Caco-2 (cell line): ENCODE results near the gene IPO11. TPM values are rescaled to one million over a fixed set of nuclear protein-coding genes. Genes with fewer than 3 reads are reported as not detected.

ENCODE experiments used
- BruUV-seq: library from RNA; stranded (reverse); fragments of 400-500 nt; replicated peaks from 2 replicates; lab custom pipeline; 2021; lab: Mats Ljungman, UMichigan
- CTCF ChIA-PET: fragments of 300-600 bp; sonication (Branson Sonifier 250); formaldehyde crosslinking; loops from one replicate; lab custom pipeline; 2022; ENCODE audit warnings: antibody characterized with exemption; lab: Charles Lee
- POLR2A ChIA-PET: fragments of 300-600 bp; sonication (Branson Sonifier 250); formaldehyde crosslinking; loops from one replicate; lab custom pipeline; 2022; ENCODE audit warnings: antibody characterized with exemption; lab: Charles Lee
- DNase-seq, 2 experiments: peaks; one replicate each; pipeline versions ENCODE4 v3.0.0 to v3.0.0-alpha.2; 2020 to 2022
- H3K27me3 ChIP-seq: replicated peaks from 2 replicates; pipeline ENCODE4 v1.6.0; 2011; ENCODE audit warnings: low read length; ENCODE audit not compliant: control insufficient read depth, insufficient read depth
- H3K36me3 ChIP-seq: 2 replicates; pipeline ENCODE4 v1.5.1; 2011; ENCODE audit warnings: low read length; ENCODE audit not compliant: control insufficient read depth, insufficient read depth
- H3K4me1 ChIP-seq: fragments of 250-450 bp; sonication (Bioruptor Pico); 2 replicates; pipeline ENCODE4 v1.5.1; 2020; ENCODE audit warnings: mild to moderate bottlenecking
- H3K4me3 ChIP-seq: 2 replicates; pipeline ENCODE4 v1.5.1; 2011; ENCODE audit warnings: low read depth, mild to moderate bottlenecking, control low read depth, low read length
- H3K9me3 ChIP-seq: fragments of 250-450 bp; sonication (Bioruptor Pico); 2 replicates; pipeline ENCODE4 v1.5.1; 2020; ENCODE audit warnings: mild to moderate bottlenecking, moderate library complexity
- H3K27ac Mint-ChIP-seq: one replicate; pipeline ENCODE4 v1.8.0; 2022; ENCODE audit warnings: mixed read lengths; ENCODE audit not compliant: unreplicated experiment
- H3K27me3 Mint-ChIP-seq: one replicate; pipeline ENCODE4 v1.8.0; 2022; ENCODE audit warnings: mixed read lengths; ENCODE audit not compliant: insufficient read depth, unreplicated experiment
- H3K36me3 Mint-ChIP-seq: one replicate; pipeline ENCODE4 v1.8.0; 2022; ENCODE audit warnings: mild to moderate bottlenecking, mixed read lengths; ENCODE audit not compliant: insufficient read depth, unreplicated experiment
- H3K4me1 Mint-ChIP-seq: one replicate; pipeline ENCODE4 v1.8.0; 2022; ENCODE audit warnings: low read depth, mixed read lengths; ENCODE audit not compliant: unreplicated experiment
- H3K4me3 Mint-ChIP-seq: one replicate; pipeline ENCODE4 v1.8.0; 2022; ENCODE audit warnings: mild to moderate bottlenecking, moderate library complexity, mixed read lengths; ENCODE audit not compliant: unreplicated experiment
- H3K9me3 Mint-ChIP-seq: one replicate; pipeline ENCODE4 v1.8.0; 2022; ENCODE audit warnings: mixed read lengths; ENCODE audit not compliant: unreplicated experiment
- intact Hi-C: fragments of 100-400 bp; cut with micrococcal nuclease; formaldehyde crosslinking; loops from one replicate; pipeline ENCODE4 v1.10.0; 2022; ENCODE audit not compliant: unreplicated experiment
- total RNA-seq: library from RNA; stranded (reverse); gene quantifications from 2 replicates; pipeline ENCODE4 v1.2.3, GENCODE V29; 2022
- TF ChIP-seq, protein P1 (sequence below), 2 experiments: fragments of 200-600 bp in 1 of 2; IDR thresholded peaks; 1 replicate in 1 of 2; 2 replicates in 1 of 2; pipeline versions ENCODE4 v1.5.1 to v1.8.0; 2011 to 2022; ENCODE audit warnings: antibody characterized with exemption in 1 of 2, control low read depth in 1 of 2, inconsistent platforms in 1 of 2, low read depth in 1 of 2, low read length in 1 of 2, mild to moderate bottlenecking in 1 of 2, moderate library complexity in 1 of 2; ENCODE audit not compliant: insufficient read depth in 1 of 2, severe bottlenecking in 1 of 2, unreplicated experiment in 1 of 2

The IPO11 gene
- total RNA-seq, 1 experiment from 2014 or later, result 54.1 TPM

DNA sequence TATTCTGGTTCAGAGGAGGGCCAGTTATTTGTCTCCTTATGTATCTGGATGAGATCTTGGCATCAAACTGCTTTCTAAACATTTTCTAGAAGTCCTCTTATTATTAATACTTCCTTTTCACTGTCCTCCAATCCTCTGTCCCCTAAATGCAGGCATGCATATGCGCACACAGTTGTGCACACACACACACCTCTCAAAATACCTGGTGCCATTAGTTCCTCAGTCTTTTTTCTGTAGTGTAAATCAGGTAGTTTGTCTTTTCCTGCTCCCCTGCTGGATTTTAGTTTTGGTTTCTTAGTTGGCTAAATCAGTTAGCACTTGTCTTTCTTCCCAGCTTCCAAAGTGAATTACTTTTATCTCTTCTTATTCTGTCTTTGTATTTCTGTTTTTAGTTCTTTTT is 110.2 kb downstream of the IPO11 start:
- H3K27ac Mint-ChIP-seq, result no peak overlapping the region
- H3K4me3 Mint-ChIP-seq, result no peak overlapping the region
- Histone ChIP-seq H3K4me1 (no peaks in the 10 kb centered on the region), H3K4me3 (no peak overlapping the region), H3K9me3 (no peaks in the 10 kb centered on the region), H3K27me3 (no peaks in the 10 kb centered on the region), H3K36me3 (peaks cover 2% of the 10 kb centered on the region; the same call in 1 of the 2 replicates)
- H3K9me3 Mint-ChIP-seq, result no peaks in the 10 kb centered on the region
- ChIA-PET POLR2A (no interaction called here), CTCF (no interaction called here)
- TF ChIP-seq, protein P1, sequence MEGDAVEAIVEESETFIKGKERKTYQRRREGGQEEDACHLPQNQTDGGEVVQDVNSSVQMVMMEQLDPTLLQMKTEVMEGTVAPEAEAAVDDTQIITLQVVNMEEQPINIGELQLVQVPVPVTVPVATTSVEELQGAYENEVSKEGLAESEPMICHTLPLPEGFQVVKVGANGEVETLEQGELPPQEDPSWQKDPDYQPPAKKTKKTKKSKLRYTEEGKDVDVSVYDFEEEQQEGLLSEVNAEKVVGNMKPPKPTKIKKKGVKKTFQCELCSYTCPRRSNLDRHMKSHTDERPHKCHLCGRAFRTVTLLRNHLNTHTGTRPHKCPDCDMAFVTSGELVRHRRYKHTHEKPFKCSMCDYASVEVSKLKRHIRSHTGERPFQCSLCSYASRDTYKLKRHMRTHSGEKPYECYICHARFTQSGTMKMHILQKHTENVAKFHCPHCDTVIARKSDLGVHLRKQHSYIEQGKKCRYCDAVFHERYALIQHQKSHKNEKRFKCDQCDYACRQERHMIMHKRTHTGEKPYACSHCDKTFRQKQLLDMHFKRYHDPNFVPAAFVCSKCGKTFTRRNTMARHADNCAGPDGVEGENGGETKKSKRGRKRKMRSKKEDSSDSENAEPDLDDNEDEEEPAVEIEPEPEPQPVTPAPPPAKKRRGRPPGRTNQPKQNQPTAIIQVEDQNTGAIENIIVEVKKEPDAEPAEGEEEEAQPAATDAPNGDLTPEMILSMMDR (IDR thresholded peaks at IDR 0.05; ENCODE audit: insufficient read depth in 1 of 2, low read depth in 1 of 2, low read length in 1 of 2, severe bottlenecking in 1 of 2, unreplicated experiment in 1 of 2), result no peak
- peaks cover 10% of the 10 kb centered on the region for H3K36me3 Mint-ChIP-seq
- H3K27me3 Mint-ChIP-seq, result no peaks in the 10 kb centered on the region
- H3K4me1 Mint-ChIP-seq, result no peaks in the 10 kb centered on the region
- no TSS peak for BruUV-seq
- DNase-seq, result no peak
- intact Hi-C loops, result no loop called here

DNA sequence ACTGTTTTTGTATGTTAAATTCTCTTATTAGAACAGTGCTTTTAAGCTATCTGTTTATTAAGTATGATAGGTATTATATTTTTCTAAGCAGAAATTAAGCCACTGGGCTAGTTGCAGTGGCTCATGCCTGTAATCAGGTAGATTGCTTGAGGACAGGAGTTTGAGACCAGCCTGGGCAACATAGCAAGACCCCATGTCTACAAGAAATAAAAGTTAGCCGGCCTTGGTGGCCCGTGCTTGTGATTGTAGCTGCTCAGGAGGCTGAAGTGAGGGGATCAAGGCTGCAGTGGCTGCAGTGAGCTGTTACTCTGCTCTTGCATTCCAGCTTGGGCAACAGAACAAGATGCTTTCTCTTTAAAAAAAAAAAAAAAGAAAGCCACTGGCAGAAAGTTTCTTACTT is 121.0 kb downstream of the IPO11 start:
- no peak overlapping the region for H3K27ac Mint-ChIP-seq
- no peak for DNase-seq
- peaks cover 19% of the 10 kb centered on the region for H3K4me1 ChIP-seq
- H3K36me3 ChIP-seq, result peaks cover 1% of the 10 kb centered on the region; the same call in 1 of the 2 replicates
- no peak overlapping the region for H3K4me3 Mint-ChIP-seq
- H3K4me3 ChIP-seq, result no peak overlapping the region
- H3K9me3 Mint-ChIP-seq, result peaks cover 6% of the 10 kb centered on the region
- intact Hi-C loops, result no loop called here
- H3K36me3 Mint-ChIP-seq, result peaks cover 27% of the 10 kb centered on the region
- CTCF ChIA-PET, result no interaction called here
- H3K4me1 Mint-ChIP-seq, result peaks cover 5% of the 10 kb centered on the region
- no peaks in the 10 kb centered on the region for H3K9me3 ChIP-seq
- TF ChIP-seq, protein P1 (IDR thresholded peaks at IDR 0.05; ENCODE audit: insufficient read depth in 1 of 2, low read depth in 1 of 2, low read length in 1 of 2, severe bottlenecking in 1 of 2, unreplicated experiment in 1 of 2), result no peak
- H3K27me3 ChIP-seq, result no peaks in the 10 kb centered on the region
- BruUV-seq, result no TSS peak
- POLR2A ChIA-PET, result interaction anchor here (0.6 kb wide), 1 partner anchor 1202 kb away, joined by 3 read pairs; no protein-coding TSS in a partner anchor
- no peaks in the 10 kb centered on the region for H3K27me3 Mint-ChIP-seq

DNA sequence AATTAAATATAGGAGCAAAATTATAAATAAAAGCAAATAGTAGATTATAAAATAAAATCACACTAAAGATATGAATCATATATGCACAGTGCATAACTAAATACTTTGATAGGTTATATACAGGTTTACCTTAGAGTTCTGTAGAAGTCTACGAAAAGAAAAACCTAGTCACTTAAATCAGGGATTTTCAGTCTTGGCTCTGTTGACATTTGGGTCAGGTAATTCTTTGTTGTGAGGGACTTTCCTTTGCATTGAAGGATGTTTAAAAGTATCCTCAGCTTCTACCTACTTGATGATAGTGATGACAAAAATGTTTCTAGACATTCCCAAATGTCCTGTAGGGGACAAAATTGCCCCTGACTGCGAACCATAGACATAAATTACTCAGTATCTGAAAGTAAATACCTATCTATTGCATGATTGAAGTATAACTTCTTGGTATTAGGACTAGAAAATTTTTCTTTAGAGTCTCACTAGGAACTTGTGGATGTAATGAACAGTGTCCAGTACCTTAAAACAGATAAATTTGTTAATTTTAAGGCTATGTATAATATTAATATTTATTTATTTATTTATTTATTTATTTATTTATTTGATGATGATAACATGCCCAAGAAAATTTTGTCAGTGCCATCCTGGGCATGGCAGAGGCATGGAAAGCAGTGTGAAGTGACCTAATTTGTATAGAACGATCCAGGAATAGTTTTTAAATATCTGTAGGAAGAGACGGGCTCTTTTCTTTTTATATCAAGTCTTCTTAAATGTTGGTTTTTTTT is 122.1 kb downstream of the IPO11 start:
- no peak for DNase-seq
- Histone ChIP-seq H3K4me1 (peaks cover 22% of the 10 kb centered on the region), H3K4me3 (no peak overlapping the region), H3K9me3 (no peaks in the 10 kb centered on the region), H3K27me3 (no peaks in the 10 kb centered on the region), H3K36me3 (peaks cover 1% of the 10 kb centered on the region; the same call in 1 of the 2 replicates)
- BruUV-seq, result no TSS peak
- Mint-ChIP-seq H3K9me3 (peaks cover 12% of the 10 kb centered on the region), H3K27ac (no peak overlapping the region), H3K4me3 (no peak overlapping the region), H3K36me3 (peaks cover 32% of the 10 kb centered on the region), H3K4me1 (peaks cover 10% of the 10 kb centered on the region), H3K27me3 (no peaks in the 10 kb centered on the region)
- intact Hi-C loops, result no loop called here
- POLR2A ChIA-PET, result no interaction called here
- TF ChIP-seq, protein P1 (IDR thresholded peaks at IDR 0.05; ENCODE audit: insufficient read depth in 1 of 2, low read depth in 1 of 2, low read length in 1 of 2, severe bottlenecking in 1 of 2, unreplicated experiment in 1 of 2), result no peak
- CTCF ChIA-PET, result no interaction called here
